HepG2 (cell line): Measurements from ENCODE around the gene RB1. TPM values are rescaled to one million over a fixed set of nuclear protein-coding genes. Genes with fewer than 3 reads are reported as not detected.

Experiments used
- ATAC-seq: fragments of 200-7000 bp; cut with Tn5 transposase; 3 replicates; pipeline ENCODE4 v1.9.1; 2020; ENCODE audit warnings: mild to moderate bottlenecking, moderate library complexity
- BruUV-seq: library from RNA; stranded (reverse); fragments of 400-500 nt; replicated peaks from 2 replicates; lab custom pipeline; 2021; lab: Mats Ljungman, UMichigan
- CTCF ChIA-PET: fragments of 300-600 bp; formaldehyde crosslinking; extraction: SDS; loops from one replicate; lab custom pipeline; 2021; ENCODE audit warnings: low total read pairs, inconsistent platforms, low intra/inter-chr PET ratio; lab: Yijun Ruan, JAX
- POLR2A ChIA-PET: fragments of 350-600 bp; sonication (Branson Sonifier 250); formaldehyde crosslinking; loops from one replicate; lab custom pipeline; 2020; ENCODE audit warnings: antibody characterized with exemption, inconsistent platforms; lab: Yijun Ruan, JAX
- DNase-seq: peaks from one replicate; pipeline ENCODE4 v3.0.0-alpha.2; 2015; ENCODE audit warnings: low spot score
- FAIRE-seq: peaks from 3 replicates; lab custom pipeline; 2011; peaks lifted over from hg19 to GRCh38; lab: Jason Lieb, UNC
- H2AFZ ChIP-seq: one replicate; pipeline ENCODE4 v1.6.1; 2011; ENCODE audit warnings: low read length, inconsistent platforms
- H3K27ac ChIP-seq: fragments of 300-600 bp; 3 replicates; pipeline ENCODE4 v1.8.0; 2011; ENCODE audit warnings: mixed run types, mild to moderate bottlenecking, mixed read lengths, low read length, inconsistent platforms; ENCODE audit not compliant: insufficient read depth; ENCODE audit errors: extremely low read length
- H3K27me3 ChIP-seq, 2 experiments: fragments of 200-600 bp in 1 of 2; 2 replicates in 1 of 2; 3 replicates in 1 of 2; pipeline versions ENCODE4 v1.6.0 to v1.8.0; 2011; ENCODE audit warnings: low read length in 2 of 2, mild to moderate bottlenecking in 2 of 2, moderate library complexity in 2 of 2, inconsistent platforms in 1 of 2; ENCODE audit not compliant: insufficient read depth in 2 of 2, control insufficient read depth in 1 of 2
- H3K36me3 ChIP-seq, 2 experiments: fragments of 200-600 bp in 1 of 2; replicated peaks in 1 of 2; 2 replicates in 1 of 2; 3 replicates in 1 of 2; pipeline versions ENCODE4 v1.5.1 to v1.8.0; 2011; ENCODE audit warnings: low read length in 2 of 2, inconsistent platforms in 1 of 2; ENCODE audit not compliant: insufficient read depth in 2 of 2, control insufficient read depth in 1 of 2
- H3K4me1 ChIP-seq: 2 replicates; pipeline ENCODE4 v1.5.1; 2012; ENCODE audit warnings: low read length, inconsistent platforms; ENCODE audit not compliant: insufficient read depth
- H3K4me2 ChIP-seq: 2 replicates; pipeline ENCODE4 v1.6.0; 2011; ENCODE audit warnings: low read depth, low read length, inconsistent platforms
- H3K4me3 ChIP-seq, 3 experiments: fragments of 200-600 bp in 1 of 3; sonication (generic), shearing (Covaris generic) in 1 of 3; replicated peaks in 1 of 3; 2 replicates each; pipeline ENCODE4 v1.5.1; 2011 to 2016; ENCODE audit warnings: low read length in 3 of 3, inconsistent platforms in 2 of 3, low read depth in 2 of 3, mild to moderate bottlenecking in 2 of 3, control low read depth in 1 of 3, mixed read lengths in 1 of 3; ENCODE audit not compliant: insufficient read depth in 1 of 3
- H3K79me2 ChIP-seq: one replicate; pipeline ENCODE4 v1.6.1; 2011; ENCODE audit warnings: low read length, inconsistent platforms; ENCODE audit not compliant: insufficient read depth
- H3K9ac ChIP-seq: 2 replicates; pipeline ENCODE4 v1.6.0; 2011; ENCODE audit warnings: mild to moderate bottlenecking, low read depth, low read length, inconsistent platforms; ENCODE audit not compliant: insufficient read depth
- H3K9me3 ChIP-seq: 2 replicates; pipeline ENCODE4 v1.5.1; 2012; ENCODE audit warnings: mild to moderate bottlenecking, low read length
- H4K20me1 ChIP-seq: 2 replicates; pipeline ENCODE4 v1.6.0; 2011; ENCODE audit warnings: inconsistent platforms, mild to moderate bottlenecking, low read length, moderate library complexity; ENCODE audit not compliant: insufficient read depth
- JARID2 ChIP-seq: sonication (generic); formaldehyde crosslinking; IDR thresholded peaks from 2 replicates; pipeline ENCODE4 v1.8.1; 2023; ENCODE audit warnings: missing genetic modification reagents, inconsistent platforms; ENCODE audit not compliant: insufficient replicate concordance
- KAT7 ChIP-seq: IDR thresholded peaks from 2 replicates; pipeline ENCODE4 v1.6.1; 2018; ENCODE audit warnings: borderline replicate concordance, missing compliant biosample characterization
- KDM5B ChIP-seq: sonication (generic); formaldehyde crosslinking; IDR thresholded peaks from 2 replicates; pipeline ENCODE4 v1.4.0; 2020; ENCODE audit warnings: missing genetic modification reagents, mild to moderate bottlenecking, borderline replicate concordance
- KDM6A ChIP-seq: IDR thresholded peaks from 2 replicates; pipeline ENCODE4 v1.6.1; 2016; ENCODE audit warnings: low read depth
- KLF11 ChIP-seq: IDR thresholded peaks from 2 replicates; pipeline ENCODE4 v1.6.1; 2016; ENCODE audit warnings: missing compliant biosample characterization
- MAFF ChIP-seq: IDR thresholded peaks from 2 replicates; pipeline ENCODE4 v1.6.1; 2011; ENCODE audit warnings: low read depth, low read length, improper control_type of control experiment
- MAFK ChIP-seq, 2 experiments: IDR thresholded peaks in 1 of 2; conservative IDR thresholded peaks in 1 of 2; 2 replicates each; pipeline ENCODE4 v1.6.1; 2011; ENCODE audit warnings: improper control_type of control experiment in 2 of 2, low read length in 2 of 2
- MTF1 ChIP-seq: sonication (generic); formaldehyde crosslinking; IDR thresholded peaks from 2 replicates; pipeline ENCODE4 v1.5.0; 2020; ENCODE audit warnings: missing genetic modification reagents
- ZNF34 ChIP-seq: sonication (generic); formaldehyde crosslinking; IDR thresholded peaks from 2 replicates; pipeline ENCODE4 v1.4.0; 2020; ENCODE audit warnings: mild to moderate bottlenecking, missing genetic modification reagents, borderline replicate concordance
- ZNF343 ChIP-seq: sonication (generic); formaldehyde crosslinking; IDR thresholded peaks from 2 replicates; pipeline ENCODE4 v1.4.0; 2020; ENCODE audit warnings: mild to moderate bottlenecking, missing genetic modification reagents
- ZNF530 ChIP-seq: sonication (generic); formaldehyde crosslinking; IDR thresholded peaks from 2 replicates; pipeline ENCODE4 v1.5.0; 2020; ENCODE audit warnings: low read depth, mild to moderate bottlenecking, missing genetic modification reagents
- ZNF780A ChIP-seq: sonication (generic); formaldehyde crosslinking; IDR thresholded peaks from 2 replicates; pipeline ENCODE4 v1.8.0; 2022; ENCODE audit warnings: mild to moderate bottlenecking, missing genetic modification reagents, moderate library complexity
- ZSCAN20 ChIP-seq: sonication (generic); formaldehyde crosslinking; IDR thresholded peaks from 2 replicates; pipeline ENCODE4 v1.4.0; 2020; ENCODE audit warnings: missing genetic modification reagents, mild to moderate bottlenecking, borderline replicate concordance
- WGBS: methylation state at CpG from one replicate; pipeline ENCODE4 v1.1.6; 2017; ENCODE audit warnings: low lambda C conversion rate; 5-methylcytosine and 5-hydroxymethylcytosine counted together
- in situ Hi-C: cut with HindIII; loops from 2 replicates; pipeline ENCODE4 v1.10.0; 2017; ENCODE audit warnings: low pct_unique_long_range_greater_than_20kb; ENCODE audit not compliant: extremely low pct_ligation_motif_present
- intact Hi-C: fragments of 100-400 bp; cut with micrococcal nuclease; formaldehyde crosslinking; loops from one replicate; pipeline ENCODE4 v1.10.0; 2022; ENCODE audit not compliant: unreplicated experiment
- polyA plus RNA-seq, 8 experiments: library from polyadenylated mRNA; depleted of rRNA in 3 of 8; stranded (reverse) in 7 of 8; unstranded in 1 of 8; fragments of >200 nt; fragmentation: Illumina TruSeq in 4 of 8; extraction: Trizol in 4 of 8; gene quantifications; 2 replicates each; pipeline versions ENCODE4 v1.2.1 to v1.2.3, GENCODE V29; 2011 to 2016; ENCODE audit warnings: low read depth in 4 of 8, missing spikeins in 1 of 8, mixed read lengths in 1 of 8; ENCODE audit not compliant: insufficient read depth in 1 of 8
- total RNA-seq, 5 experiments: library from RNA; depleted of rRNA; stranded (reverse); fragments of >200 nt; fragmentation: Illumina TruSeq; extraction: Trizol; gene quantifications; 2 replicates each; pipeline ENCODE4 v1.2.3, GENCODE V29; 2016; ENCODE audit warnings: low read depth in 1 of 5
- TF ChIP-seq, protein P1 (sequence below): sonication (generic); formaldehyde crosslinking; IDR thresholded peaks from 2 replicates; pipeline ENCODE4 v1.4.0; 2020; ENCODE audit warnings: missing genetic modification reagents

The RB1 gene
- total and polyA plus RNA-seq, 2 of the 13 experiments (the other 11 are each of a cell fraction or from before 2014, with no cell fraction given): 15.6 to 23.7 TPM

DNA sequence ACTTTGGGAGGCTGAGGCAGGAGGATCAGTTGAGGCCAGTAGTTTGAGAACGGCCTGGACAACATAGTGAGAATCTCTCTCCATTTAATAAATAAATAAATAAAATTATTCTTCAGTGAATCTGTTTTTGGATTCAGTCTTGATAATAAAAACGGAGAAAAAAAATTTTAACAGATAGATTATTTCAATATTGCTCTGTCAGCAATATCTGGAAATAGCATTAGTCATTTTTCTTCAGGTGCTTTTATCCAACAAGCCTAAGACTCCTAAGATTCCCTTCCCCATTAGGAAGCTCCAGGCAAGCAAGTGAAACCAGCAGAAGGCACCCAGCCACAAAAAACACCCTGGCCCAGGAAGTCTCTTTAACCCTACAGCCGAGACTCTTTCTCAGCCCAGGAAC lies 130.6 kb downstream of the RB1 start:
- TF ChIP-seq MAFF (peak; percentile 95), ZSCAN20 (no peak), JARID2 (no peak), ZNF780A (CRISPR knock-in tag) (no peak), KDM6A (CRISPR knock-in tag) (no peak), KDM5B (CRISPR knock-in tag) (no peak), ZNF34 (CRISPR knock-in tag) (no peak), MTF1 (no peak), MAFK (conservative IDR thresholded peaks at IDR 0.05 in 1 of 2, IDR thresholded peaks at IDR 0.05 in 1 of 2; ENCODE audit: low read length in 2 of 2) (peak; percentile 92 to 98), ZNF343 (CRISPR knock-in tag) (no peak), KAT7 (no peak), KLF11 (CRISPR knock-in tag) (no peak), ZNF530 (no peak)
- TF ChIP-seq, protein P1, sequence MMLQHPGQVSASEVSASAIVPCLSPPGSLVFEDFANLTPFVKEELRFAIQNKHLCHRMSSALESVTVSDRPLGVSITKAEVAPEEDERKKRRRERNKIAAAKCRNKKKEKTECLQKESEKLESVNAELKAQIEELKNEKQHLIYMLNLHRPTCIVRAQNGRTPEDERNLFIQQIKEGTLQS (CRISPR knock-in tag): no peak
- ChIA-PET CTCF (no interaction called here), POLR2A (no interaction called here)
- intact Hi-C loops (no loop called here), in situ Hi-C loops (no loop called here)
- 95% methylated on average over 3 of the region's 3 CpGs for WGBS
- Histone ChIP-seq H3K4me1 (peaks cover 41% of the 10 kb centered on the region), H3K4me3 (no peak overlapping the region), H3K9ac (no peak overlapping the region), H3K36me3 (no peaks in the 10 kb centered on the region), H3K4me2 (no peak overlapping the region), H4K20me1 (no peaks in the 10 kb centered on the region), H3K27ac (no peak overlapping the region), H3K27me3 (no peaks in the 10 kb centered on the region), H3K9me3 (no peaks in the 10 kb centered on the region), H2AFZ (no peak overlapping the region), H3K79me2 (no peaks in the 10 kb centered on the region)
- DNase-seq (no peak), ATAC-seq (no peak), FAIRE-seq (no peak)
- no TSS peak for BruUV-seq
